GM18519 (cell line): ENCODE data around the gene MAGEA2.
A peak's percentile ranks its signal among the peaks of the same experiment; 100 is the strongest.
"Not testable (repeated sequence)": the region's sequence is repeated elsewhere in the genome, so short reads cannot be mapped to it uniquely, and the experiment has no call there.

Experiments used
- ATAC-seq: cut with Tn5 transposase; IDR thresholded peaks from one replicate; pipeline ENCODE4 v1.9.1; 2021; ENCODE audit warnings: mild to moderate bottlenecking, moderate library complexity; ENCODE audit not compliant: unreplicated experiment, low FRiP score

MAGEA2 gene

GRCh38 chrX:152753686-152754650, at the start of gene MAGEA2:
Gene MAGEA2 (minus strand): TSS chrX:152753842. CDS start chrX:152751363, 2,479 bp downstream.
- ATAC-seq: not testable (repeated sequence)

- ATAC-seq: no peak
These were observed 45.3 kb upstream of the MAGEA2 start for GRCh38 chrX:152798945-152799344.

DNA sequence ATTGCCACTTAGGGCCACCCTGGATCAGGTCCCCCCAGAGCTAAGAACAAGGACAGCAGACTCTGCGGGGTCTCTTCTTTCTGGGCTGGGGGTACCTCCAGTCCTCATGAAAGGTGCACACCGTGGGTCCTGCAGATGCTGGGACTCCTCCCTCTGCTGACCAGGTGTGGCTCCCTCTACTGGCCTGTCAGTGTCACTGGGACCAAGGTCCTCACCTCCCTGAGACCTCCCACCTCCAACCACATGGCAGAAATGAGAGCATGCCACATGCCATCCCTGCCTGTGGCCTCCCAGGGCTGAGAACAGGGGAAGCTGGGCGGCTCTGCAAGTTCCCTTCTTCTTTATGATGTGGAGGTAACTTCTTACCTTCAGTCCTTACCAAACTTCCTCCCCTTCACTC, 33.4 kb upstream of the MAGEA2 start:
- peak; percentile 81 for ATAC-seq

DNA sequence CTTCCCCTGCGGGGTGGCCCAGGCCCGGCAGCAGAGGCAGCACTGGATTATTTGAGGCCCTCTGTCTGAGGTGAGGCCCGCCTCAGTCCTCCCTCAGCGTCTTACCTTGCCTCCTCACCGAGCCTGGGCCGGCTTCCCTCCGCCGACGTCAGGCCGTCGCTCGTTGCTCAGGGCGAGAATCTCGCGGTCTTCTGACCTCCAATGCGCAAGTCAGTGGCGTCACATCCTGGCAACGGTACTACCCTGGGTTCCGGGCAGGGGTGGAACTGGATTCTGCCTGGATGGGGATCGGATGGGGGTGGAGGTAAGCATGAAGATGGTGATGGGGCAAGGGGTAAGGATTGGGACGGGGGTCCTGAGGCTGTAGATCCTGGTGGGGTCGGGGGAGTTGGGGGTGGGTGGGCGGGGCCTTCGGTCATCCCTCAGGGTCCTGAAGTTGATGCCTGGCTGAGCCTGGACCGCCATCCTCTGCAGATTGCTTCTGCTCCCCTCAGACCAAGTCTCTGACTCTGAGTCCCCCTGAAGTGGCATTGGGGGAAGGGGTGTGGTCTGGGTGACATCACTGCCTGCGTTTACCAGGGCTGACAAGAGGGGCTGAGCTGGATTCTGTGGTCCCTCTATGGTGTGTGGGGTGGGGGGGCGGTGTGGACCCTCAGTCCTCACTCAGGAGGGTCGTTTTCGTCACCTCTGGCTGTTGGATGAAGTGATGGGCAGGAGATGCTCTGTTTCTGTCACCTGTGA, 16.1 kb upstream of the MAGEA2 start, which contains the start of gene MAGEA6:
Gene MAGEA6, minus strand, starts transcription at position 141 of the 741 bp plus-strand sequence. CDS start 2,039 bp downstream, outside the sequence.
- ATAC-seq: not testable (repeated sequence)

DNA sequence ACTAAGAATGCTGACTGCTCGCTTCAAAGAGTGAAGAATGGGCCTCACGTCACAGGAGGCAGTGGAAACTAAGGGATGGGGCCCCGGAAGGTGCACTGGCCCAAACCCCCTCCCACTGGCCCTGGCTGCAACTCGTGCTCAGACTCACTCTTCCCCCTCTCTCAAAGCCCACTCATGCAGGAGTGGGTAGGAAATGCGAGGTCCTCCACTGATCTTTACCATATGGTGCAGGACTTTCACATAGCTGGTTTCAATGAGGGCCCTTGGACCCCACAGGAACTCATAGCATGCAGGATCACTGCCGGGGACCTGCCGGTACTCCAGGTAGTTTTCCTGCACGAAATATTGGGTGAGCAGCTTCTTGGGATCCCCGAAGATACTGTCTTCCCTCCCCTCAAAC, 12.9 kb upstream of the MAGEA2 start:
- ATAC-seq: not testable (repeated sequence)

- ATAC-seq: not testable (repeated sequence)
These were observed 7.9 kb upstream of the MAGEA2 start for GRCh38 chrX:152761582-152761981.

GRCh38 chrX:152759544-152759943, 5.9 kb upstream of the MAGEA2 start:
- ATAC-seq: not testable (repeated sequence)

GRCh38 chrX:152758918-152759317, 5.3 kb upstream of the MAGEA2 start, which contains the start of gene CSAG3:
Gene CSAG3 (plus strand): TSS chrX:152759218.
- ATAC-seq: not testable (repeated sequence)

DNA sequence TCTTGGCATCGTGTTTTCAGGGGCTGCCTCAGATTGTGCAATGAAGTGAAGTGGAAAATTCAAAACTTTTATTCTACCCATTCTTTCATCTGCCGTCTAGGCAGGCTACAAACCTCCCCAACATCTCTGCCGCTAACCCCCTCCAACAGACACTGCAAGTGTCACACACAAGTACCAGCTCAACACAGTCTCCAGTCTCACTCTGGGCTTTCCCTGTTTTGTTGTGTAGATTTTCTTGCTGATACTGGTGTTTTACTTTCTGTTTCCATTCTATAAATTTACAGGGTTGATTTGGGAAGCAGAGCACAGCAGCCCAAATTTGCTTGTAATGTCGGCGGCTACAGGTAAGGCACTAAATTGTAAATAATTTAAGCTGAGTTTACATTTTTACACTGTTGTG, 1.2 kb upstream of the MAGEA2 start:
- not testable (repeated sequence) for ATAC-seq

- ATAC-seq: no peak
These were observed 15.1 kb downstream of the MAGEA2 start for GRCh38 chrX:152738560-152738959.

GRCh38 chrX:152736528-152736927, 17.1 kb downstream of the MAGEA2 start:
- ATAC-seq: not testable (repeated sequence)

- ATAC-seq: no peak
These were observed 17.7 kb downstream of the MAGEA2 start for GRCh38 chrX:152735860-152736511.

DNA sequence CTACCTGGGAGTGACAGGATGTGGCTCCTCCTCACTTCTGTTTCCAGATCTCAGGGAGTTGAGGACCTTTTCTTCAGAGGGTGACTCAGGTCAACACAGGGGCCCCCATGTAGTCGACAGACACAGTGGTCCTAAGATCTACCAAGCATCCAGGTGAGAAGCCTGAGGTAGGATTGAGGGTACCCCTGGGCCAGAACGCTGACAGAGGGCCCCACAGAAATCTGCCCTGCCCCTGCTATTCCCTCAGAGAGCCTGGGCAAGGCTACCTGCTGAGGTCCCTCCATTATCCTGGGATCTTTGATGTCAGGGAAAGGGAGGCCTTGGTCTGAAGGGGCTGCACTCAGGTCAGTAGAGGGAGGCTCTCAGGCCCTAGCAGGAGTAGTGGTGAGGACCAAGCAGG, 18.5 kb downstream of the MAGEA2 start:
- ATAC-seq: no peak

DNA sequence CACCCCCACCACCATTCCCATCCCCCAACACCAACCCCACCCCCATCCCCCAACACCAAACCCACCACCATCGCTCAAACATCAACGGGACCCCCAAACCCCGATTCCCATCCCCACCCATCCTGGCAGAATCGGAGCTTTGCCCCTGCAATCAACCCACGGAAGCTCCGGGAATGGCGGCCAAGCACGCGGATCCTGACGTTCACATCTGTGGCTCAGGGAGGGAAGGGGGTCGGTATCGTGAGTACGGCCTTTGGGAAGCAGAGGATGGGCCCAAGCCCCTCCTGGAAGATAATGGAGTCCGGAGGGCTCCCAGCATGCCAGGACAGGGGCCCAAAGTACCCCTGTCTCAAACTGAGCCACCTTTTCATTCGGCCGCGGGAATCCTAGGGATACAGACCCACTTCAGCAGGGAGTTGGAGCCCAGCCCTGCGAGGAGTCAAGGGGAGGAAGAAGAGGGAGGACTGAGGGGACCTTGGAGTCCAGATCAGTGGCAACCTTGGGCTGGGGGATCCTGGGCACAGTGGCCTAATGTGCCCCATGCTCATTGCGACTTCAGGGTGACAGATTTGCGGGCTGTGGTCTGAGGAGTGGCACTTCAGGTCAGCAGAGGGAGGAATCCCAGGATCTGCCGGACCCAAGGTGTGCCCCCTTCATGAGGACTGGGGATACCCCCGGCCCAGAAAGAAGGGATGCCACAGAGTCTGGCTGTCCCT, 19.3 kb downstream of the MAGEA2 start:
- not testable (repeated sequence) for ATAC-seq

GRCh38 chrX:152733261-152733975, 20.2 kb downstream of the MAGEA2 start, which contains the start of the genes CSAG1 and MAGEA12:
Gene CSAG1 (minus strand): TSS chrX:152733721. CDS start chrX:152732460, 1,261 bp downstream.
Gene MAGEA12 (plus strand): TSS chrX:152733757. CDS start chrX:152736162, 2,405 bp downstream.
- ATAC-seq: no peak

- ATAC-seq: no peak
These were observed 28.2 kb downstream of the MAGEA2 start for GRCh38 chrX:152725409-152725808.

DNA sequence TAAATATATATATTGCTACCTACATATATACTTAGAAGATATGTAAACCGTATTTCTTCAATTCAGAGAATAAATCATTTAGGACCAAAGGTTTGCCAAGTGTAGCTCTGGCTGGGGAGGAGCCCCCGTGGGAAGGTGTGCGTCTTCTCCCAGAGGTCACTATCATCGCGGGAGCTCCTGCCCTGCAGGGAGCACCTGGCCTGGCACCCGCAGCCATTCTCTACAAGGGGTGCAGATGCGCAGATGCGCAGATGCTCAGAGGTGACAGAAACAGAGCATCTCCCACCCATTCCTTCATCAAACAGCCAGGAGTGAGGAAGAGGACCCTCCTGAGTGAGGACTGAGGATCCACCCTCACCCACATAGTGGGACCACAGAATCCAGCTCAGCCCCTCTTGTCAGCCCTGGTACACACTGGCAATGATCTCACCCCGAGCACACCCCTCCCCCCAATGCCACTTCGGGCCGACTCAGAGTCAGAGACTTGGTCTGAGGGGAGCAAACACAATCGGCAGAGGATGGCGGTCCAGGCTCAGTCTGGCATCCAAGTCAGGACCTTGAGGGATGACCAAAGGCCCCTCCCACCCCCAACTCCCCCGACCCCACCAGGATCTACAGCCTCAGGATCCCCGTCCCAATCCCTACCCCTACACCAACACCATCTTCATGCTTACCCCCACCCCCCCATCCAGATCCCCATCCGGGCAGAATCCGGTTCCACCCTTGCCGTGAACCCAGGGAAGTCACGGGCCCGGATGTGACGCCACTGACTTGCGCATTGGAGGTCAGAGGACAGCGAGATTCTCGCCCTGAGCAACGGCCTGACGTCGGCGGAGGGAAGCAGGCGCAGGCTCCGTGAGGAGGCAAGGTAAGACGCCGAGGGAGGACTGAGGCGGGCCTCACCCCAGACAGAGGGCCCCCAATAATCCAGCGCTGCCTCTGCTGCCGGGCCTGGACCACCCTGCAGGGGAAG, 39.5 kb downstream of the MAGEA2 start, which contains the start of gene MAGEA2B:
Gene MAGEA2B, plus strand, starts transcription at position 814 of the 973 bp plus-strand sequence. CDS start 2,479 bp downstream, outside the sequence.
- not testable (repeated sequence) for ATAC-seq

- ATAC-seq: not testable (repeated sequence)
These were observed 40.4 kb downstream of the MAGEA2 start for GRCh38 chrX:152713195-152713594.
